ENCODE data around the gene TRIM25. TPM values are rescaled to one million over a fixed set of nuclear protein-coding genes. Genes with fewer than 3 reads are reported as not detected.

Gene TRIM25
- total RNA-seq, 6 experiments from 2014 or later = 38.8 to 43.7 (median 41.4) TPM

DNA sequence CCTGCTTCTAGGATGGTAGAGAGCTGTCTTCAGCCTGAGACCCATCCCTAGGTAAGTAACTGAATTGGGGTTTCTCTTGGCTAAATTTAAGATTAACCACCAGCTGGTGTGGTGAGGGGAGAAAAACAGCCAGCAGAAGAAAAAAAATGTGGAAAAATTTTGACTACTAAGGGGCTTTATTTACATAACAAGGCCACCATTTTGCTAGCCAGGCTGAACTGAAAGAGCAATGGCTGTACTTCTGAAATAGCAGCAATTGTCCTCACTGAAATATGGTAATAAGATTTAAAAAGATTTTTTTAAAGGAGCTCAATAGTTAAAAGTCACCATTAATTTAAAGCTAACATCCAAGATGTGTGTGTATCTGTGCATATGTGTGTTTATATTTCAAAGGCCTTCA lies 12.4 kb upstream of the TRIM25 start:
- Mint-ChIP-seq H3K4me3 (no peak overlapping the region), H3K4me1 (ENCODE audit: low read depth) (no peaks in the 10 kb centered on the region), H3K36me3 (ENCODE audit: low read depth) (peaks cover 24% of the 10 kb centered on the region), H3K9me3 (peaks cover 23% of the 10 kb centered on the region), H3K27ac (no peak overlapping the region), H3K27me3 (ENCODE audit: insufficient read depth) (no peaks in the 10 kb centered on the region; the same call in 1 of the 2 replicates)
- DNase-seq = no peak
- TF ChIP-seq, protein P1, sequence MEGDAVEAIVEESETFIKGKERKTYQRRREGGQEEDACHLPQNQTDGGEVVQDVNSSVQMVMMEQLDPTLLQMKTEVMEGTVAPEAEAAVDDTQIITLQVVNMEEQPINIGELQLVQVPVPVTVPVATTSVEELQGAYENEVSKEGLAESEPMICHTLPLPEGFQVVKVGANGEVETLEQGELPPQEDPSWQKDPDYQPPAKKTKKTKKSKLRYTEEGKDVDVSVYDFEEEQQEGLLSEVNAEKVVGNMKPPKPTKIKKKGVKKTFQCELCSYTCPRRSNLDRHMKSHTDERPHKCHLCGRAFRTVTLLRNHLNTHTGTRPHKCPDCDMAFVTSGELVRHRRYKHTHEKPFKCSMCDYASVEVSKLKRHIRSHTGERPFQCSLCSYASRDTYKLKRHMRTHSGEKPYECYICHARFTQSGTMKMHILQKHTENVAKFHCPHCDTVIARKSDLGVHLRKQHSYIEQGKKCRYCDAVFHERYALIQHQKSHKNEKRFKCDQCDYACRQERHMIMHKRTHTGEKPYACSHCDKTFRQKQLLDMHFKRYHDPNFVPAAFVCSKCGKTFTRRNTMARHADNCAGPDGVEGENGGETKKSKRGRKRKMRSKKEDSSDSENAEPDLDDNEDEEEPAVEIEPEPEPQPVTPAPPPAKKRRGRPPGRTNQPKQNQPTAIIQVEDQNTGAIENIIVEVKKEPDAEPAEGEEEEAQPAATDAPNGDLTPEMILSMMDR (IDR thresholded peaks at IDR 0.05) = no peak

DNA sequence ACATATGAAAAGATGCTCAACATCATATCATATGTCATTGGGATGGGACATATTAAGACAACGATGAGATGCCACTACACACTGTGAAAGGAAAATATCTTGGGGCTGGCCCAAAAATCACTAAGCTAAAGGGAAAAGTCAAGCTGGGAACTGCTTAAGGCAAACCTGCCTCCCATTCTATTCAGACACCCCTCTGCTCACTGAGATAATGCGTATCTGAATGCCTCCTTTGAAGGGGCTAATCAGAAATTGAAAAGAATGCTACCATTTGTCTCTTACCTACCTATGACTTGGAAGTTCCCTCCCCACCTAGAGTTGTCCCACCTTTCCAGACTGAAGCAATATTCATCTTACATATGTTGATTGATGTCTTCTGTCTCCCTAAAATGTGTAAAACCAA lies 11.2 kb upstream of the TRIM25 start:
- no peak overlapping the region for H3K4me3 Mint-ChIP-seq
- H3K9me3 Mint-ChIP-seq = peaks cover 11% of the 10 kb centered on the region
- no peaks in the 10 kb centered on the region; the same call in 1 of the 2 replicates for H3K27me3 Mint-ChIP-seq (ENCODE audit: insufficient read depth)
- no peaks in the 10 kb centered on the region for H3K4me1 Mint-ChIP-seq (ENCODE audit: low read depth)
- no peak overlapping the region for H3K27ac Mint-ChIP-seq
- peaks cover 13% of the 10 kb centered on the region; the same call in 1 of the 2 replicates for H3K36me3 Mint-ChIP-seq (ENCODE audit: low read depth)
- TF ChIP-seq, protein P1 (IDR thresholded peaks at IDR 0.05) = no peak
- no peak for DNase-seq

DNA sequence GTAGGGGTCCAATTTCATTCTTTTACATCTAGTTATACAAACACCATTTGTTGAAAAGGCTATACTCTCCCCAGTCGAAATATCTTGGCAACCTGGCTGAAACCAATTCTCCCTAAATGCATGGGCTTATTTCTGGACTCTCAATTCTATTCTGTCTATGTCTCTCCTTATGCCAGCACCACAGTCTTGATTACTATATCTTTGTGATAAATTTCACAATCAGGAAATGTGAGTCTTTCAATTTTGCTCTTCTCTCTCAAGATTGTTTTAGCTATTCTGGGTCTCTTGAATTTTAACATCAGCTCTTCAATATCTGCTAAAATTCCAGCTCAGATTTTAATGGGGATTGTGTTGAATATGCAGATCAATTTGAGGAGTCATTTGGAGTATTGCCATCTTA lies 5.9 kb upstream of the TRIM25 start:
- peaks cover 8% of the 10 kb centered on the region for H3K9me3 Mint-ChIP-seq
- H3K27me3 Mint-ChIP-seq (ENCODE audit: insufficient read depth) = no peaks in the 10 kb centered on the region
- H3K4me1 Mint-ChIP-seq (ENCODE audit: low read depth) = peaks cover 26% of the 10 kb centered on the region
- no peak overlapping the region for H3K4me3 Mint-ChIP-seq
- H3K27ac Mint-ChIP-seq = no peak overlapping the region
- no peak for DNase-seq
- TF ChIP-seq, protein P1 (IDR thresholded peaks at IDR 0.05) = no peak
- H3K36me3 Mint-ChIP-seq (ENCODE audit: low read depth) = peaks cover 13% of the 10 kb centered on the region

DNA sequence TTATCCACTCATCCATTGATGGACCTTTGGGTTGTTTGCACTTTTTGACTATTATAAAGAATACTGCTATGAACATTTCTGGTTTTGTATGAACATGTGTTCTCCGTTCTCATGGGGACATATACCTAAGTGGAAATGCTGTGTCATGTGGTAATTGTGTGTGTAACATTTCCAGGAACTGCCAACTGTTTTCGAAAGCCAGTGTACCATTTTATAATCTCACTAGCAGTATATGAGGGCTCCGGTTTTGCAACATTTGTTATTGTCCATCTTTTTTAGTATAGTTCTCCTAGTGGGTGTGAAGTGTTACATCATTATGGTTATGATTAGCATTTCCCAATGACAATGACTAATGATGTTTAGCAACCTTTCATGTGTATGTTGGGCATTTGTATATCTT lies 5.1 kb upstream of the TRIM25 start:
- H3K27me3 Mint-ChIP-seq (ENCODE audit: insufficient read depth) = no peaks in the 10 kb centered on the region
- DNase-seq = no peak
- TF ChIP-seq, protein P1 (IDR thresholded peaks at IDR 0.05) = no peak
- peaks cover 13% of the 10 kb centered on the region for H3K36me3 Mint-ChIP-seq (ENCODE audit: low read depth)
- no peak overlapping the region for H3K4me3 Mint-ChIP-seq
- H3K27ac Mint-ChIP-seq = no peak overlapping the region
- H3K4me1 Mint-ChIP-seq (ENCODE audit: low read depth) = peaks cover 29% of the 10 kb centered on the region
- peaks cover 8% of the 10 kb centered on the region for H3K9me3 Mint-ChIP-seq

DNA sequence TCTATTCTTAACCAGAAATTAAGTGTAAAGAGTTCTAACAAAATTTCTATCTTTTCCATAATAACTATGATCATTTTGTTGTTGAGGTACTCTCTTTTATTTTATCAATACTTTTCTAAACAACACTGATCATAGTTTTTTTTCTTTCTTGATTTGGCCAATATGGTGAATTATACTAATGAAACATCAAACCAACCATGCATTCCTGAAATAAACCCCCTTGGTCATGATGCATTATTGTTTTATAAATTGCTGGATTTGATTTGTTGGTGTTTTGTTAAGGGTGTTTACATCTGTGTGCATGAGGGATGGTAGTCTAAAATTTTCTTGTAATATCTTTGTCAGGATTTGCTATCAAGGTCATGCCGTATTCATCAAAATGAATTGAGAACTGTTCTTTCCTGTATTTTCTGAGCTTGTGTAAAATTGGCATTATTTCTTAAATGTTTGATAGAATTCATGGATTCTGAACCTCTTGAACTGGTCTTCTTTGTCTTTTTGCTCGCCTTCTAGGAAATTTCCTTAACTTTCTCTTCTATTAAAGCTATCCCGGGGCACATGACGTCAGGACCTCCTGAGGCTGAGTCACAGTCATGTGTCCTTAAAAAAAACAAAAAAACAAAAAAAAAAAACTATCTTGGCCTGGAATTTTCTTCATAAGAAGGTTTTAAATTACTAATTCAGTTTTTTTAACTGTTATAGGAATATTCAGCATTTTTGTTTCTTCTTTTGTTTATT lies 3.9 kb upstream of the TRIM25 start:
- DNase-seq = no peak
- H3K9me3 Mint-ChIP-seq = peaks cover 8% of the 10 kb centered on the region
- H3K27ac Mint-ChIP-seq = peak overlapping the region; percentile 63; the same call in 1 of the 2 replicates
- peaks cover 3% of the 10 kb centered on the region; the same call in 1 of the 2 replicates for H3K27me3 Mint-ChIP-seq (ENCODE audit: insufficient read depth)
- peaks cover 30% of the 10 kb centered on the region for H3K4me1 Mint-ChIP-seq (ENCODE audit: low read depth)
- peaks cover 13% of the 10 kb centered on the region for H3K36me3 Mint-ChIP-seq (ENCODE audit: low read depth)
- H3K4me3 Mint-ChIP-seq = no peak overlapping the region
- TF ChIP-seq, protein P1 (IDR thresholded peaks at IDR 0.05) = no peak
